Esophagus squamous epithelium (tissue), 4 donors: Measurements from ENCODE around the gene RPA3.

Experiments used
- CTCF ChIP-seq, 6 experiments: fragments of 450-650 bp in 4 of 6; fragments of 200-600 bp in 2 of 6; sonication (generic) in 2 of 6; IDR thresholded peaks; one replicate each; pipeline ENCODE4 v1.5.1; 2016 to 2019; ENCODE audit warnings: antibody characterized with exemption in 6 of 6, mild to moderate bottlenecking in 4 of 6, moderate library complexity in 4 of 6
- POLR2A ChIP-seq, 4 donors: fragments of 450-650 bp; IDR thresholded peaks; one replicate each; pipeline ENCODE4 v1.6.1; 2017; ENCODE audit warnings: antibody characterized with exemption in 4 of 4, mild to moderate bottlenecking in 4 of 4, moderate library complexity in 3 of 4

- TF ChIP-seq CTCF (IDR thresholded peaks at IDR 0.05) = no peak
- no peak for TF ChIP-seq POLR2A (IDR thresholded peaks at IDR 0.05)
These were observed 122.2 kb downstream of the RPA3 start for GRCh38 chr7:7596176-7596575.
